ENCODE results near the gene DPF3. TPM values are rescaled to one million over a fixed set of nuclear protein-coding genes. Genes with fewer than 3 reads are reported as not detected.

DPF3 gene
- total RNA-seq, 3 donors from 2014 or later (not counting 1 experiment from before 2014, with no cell fraction given) = 1.4 to 1.8 (median 1.4) TPM

- ATAC-seq = no peak
- 94% methylated on average over 2 of the region's 2 CpGs for WGBS (ENCODE audit: insufficient coverage)
- Histone ChIP-seq H3K36me3 (ENCODE audit: control insufficient read depth, insufficient read depth, low read length) (no peaks in the 10 kb centered on the region), H3K27ac (ENCODE audit: low read length) (no peak overlapping the region), H3K4me3 (ENCODE audit: low read length) (no peak overlapping the region), H3K27me3 (ENCODE audit: control insufficient read depth, insufficient read depth, low read length) (no peaks in the 10 kb centered on the region), H3K4me1 (ENCODE audit: control insufficient read depth, insufficient read depth, low read length) (no peaks in the 10 kb centered on the region), H3K9me3 (ENCODE audit: control insufficient read depth, insufficient read depth, low read length) (no peaks in the 10 kb centered on the region)
- TF ChIP-seq, protein P1, sequence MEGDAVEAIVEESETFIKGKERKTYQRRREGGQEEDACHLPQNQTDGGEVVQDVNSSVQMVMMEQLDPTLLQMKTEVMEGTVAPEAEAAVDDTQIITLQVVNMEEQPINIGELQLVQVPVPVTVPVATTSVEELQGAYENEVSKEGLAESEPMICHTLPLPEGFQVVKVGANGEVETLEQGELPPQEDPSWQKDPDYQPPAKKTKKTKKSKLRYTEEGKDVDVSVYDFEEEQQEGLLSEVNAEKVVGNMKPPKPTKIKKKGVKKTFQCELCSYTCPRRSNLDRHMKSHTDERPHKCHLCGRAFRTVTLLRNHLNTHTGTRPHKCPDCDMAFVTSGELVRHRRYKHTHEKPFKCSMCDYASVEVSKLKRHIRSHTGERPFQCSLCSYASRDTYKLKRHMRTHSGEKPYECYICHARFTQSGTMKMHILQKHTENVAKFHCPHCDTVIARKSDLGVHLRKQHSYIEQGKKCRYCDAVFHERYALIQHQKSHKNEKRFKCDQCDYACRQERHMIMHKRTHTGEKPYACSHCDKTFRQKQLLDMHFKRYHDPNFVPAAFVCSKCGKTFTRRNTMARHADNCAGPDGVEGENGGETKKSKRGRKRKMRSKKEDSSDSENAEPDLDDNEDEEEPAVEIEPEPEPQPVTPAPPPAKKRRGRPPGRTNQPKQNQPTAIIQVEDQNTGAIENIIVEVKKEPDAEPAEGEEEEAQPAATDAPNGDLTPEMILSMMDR (IDR thresholded peaks at IDR 0.05) = no peak
- peaks cover 0 to 2% of the 10 kb centered on the region in 2 donors for H3K9me3 Mint-ChIP-seq
- H3K27ac Mint-ChIP-seq = no peak overlapping the region
- no peak for DNase-seq
- H3K36me3 Mint-ChIP-seq = no peaks in the 10 kb centered on the region
- H3K4me3 Mint-ChIP-seq = no peak overlapping the region
- intact Hi-C loops (cut with micrococcal nuclease) = no loop called here
- H3K4me1 Mint-ChIP-seq = peaks cover 0 to 5% of the 10 kb centered on the region in 2 donors
- H3K27me3 Mint-ChIP-seq (ENCODE audit: low read depth in 2 of 2) = peaks cover 0 to 15% of the 10 kb centered on the region in 2 donors
These were observed 207.1 kb downstream of the DPF3 start for GRCh38 chr14:72686832-72687231.

DNA sequence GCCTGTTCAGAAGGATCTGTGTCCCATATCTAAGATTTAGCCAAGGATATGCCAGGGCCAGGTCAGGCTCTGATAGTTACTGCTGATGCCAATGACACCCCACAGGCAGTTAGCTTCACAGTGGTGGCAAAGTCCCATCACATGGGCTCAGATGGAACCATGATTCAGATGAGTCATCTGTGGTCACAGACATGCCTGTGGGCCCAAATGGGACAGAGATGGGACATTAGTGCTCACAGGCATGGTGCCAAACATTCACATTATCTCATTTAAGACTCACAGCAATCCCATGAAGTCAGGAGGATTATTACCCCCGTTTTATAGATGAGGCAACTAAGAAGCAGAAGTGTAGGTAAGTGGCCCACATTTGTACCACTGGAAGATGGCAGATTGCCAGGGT, 207.8 kb downstream of the DPF3 start:
- no peak overlapping the region for H3K4me3 ChIP-seq (ENCODE audit: low read length)
- H3K27ac Mint-ChIP-seq = no peak overlapping the region
- no peaks in the 10 kb centered on the region for H3K36me3 Mint-ChIP-seq
- no peaks in the 10 kb centered on the region for H3K4me1 ChIP-seq (ENCODE audit: control insufficient read depth, insufficient read depth, low read length)
- H3K9me3 ChIP-seq (ENCODE audit: control insufficient read depth, insufficient read depth, low read length) = no peaks in the 10 kb centered on the region
- H3K27me3 Mint-ChIP-seq (ENCODE audit: low read depth in 2 of 2) = peaks cover 0 to 15% of the 10 kb centered on the region in 2 donors
- peaks cover 0 to 2% of the 10 kb centered on the region in 2 donors for H3K9me3 Mint-ChIP-seq
- H3K4me1 Mint-ChIP-seq = peaks cover 0 to 5% of the 10 kb centered on the region in 2 donors
- no peak for DNase-seq
- no peak for ATAC-seq
- no peak overlapping the region for H3K4me3 Mint-ChIP-seq
- no peaks in the 10 kb centered on the region for H3K27me3 ChIP-seq (ENCODE audit: control insufficient read depth, insufficient read depth, low read length)
- intact Hi-C loops (cut with micrococcal nuclease) = no loop called here
- no peaks in the 10 kb centered on the region for H3K36me3 ChIP-seq (ENCODE audit: control insufficient read depth, insufficient read depth, low read length)
- H3K27ac ChIP-seq (ENCODE audit: low read length) = no peak overlapping the region
- 78% methylated on average over 1 of the region's 1 CpG for WGBS (ENCODE audit: insufficient coverage)
- TF ChIP-seq, protein P1 (IDR thresholded peaks at IDR 0.05) = no peak

GRCh38 chr14:72685456-72685855, 208.4 kb downstream of the DPF3 start:
- no peak overlapping the region for H3K4me3 Mint-ChIP-seq
- peaks cover 0 to 2% of the 10 kb centered on the region in 2 donors for H3K4me1 Mint-ChIP-seq
- H3K4me1 ChIP-seq (ENCODE audit: control insufficient read depth, insufficient read depth, low read length) = no peaks in the 10 kb centered on the region
- no peaks in the 10 kb centered on the region for H3K27me3 ChIP-seq (ENCODE audit: control insufficient read depth, insufficient read depth, low read length)
- no peaks in the 10 kb centered on the region for H3K36me3 Mint-ChIP-seq
- peaks cover 0 to 2% of the 10 kb centered on the region in 2 donors for H3K9me3 Mint-ChIP-seq
- H3K27ac ChIP-seq (ENCODE audit: low read length) = no peak overlapping the region
- H3K9me3 ChIP-seq (ENCODE audit: control insufficient read depth, insufficient read depth, low read length) = no peaks in the 10 kb centered on the region
- DNase-seq = no peak
- TF ChIP-seq, protein P1 (IDR thresholded peaks at IDR 0.05) = no peak
- ATAC-seq = no peak
- H3K4me3 ChIP-seq (ENCODE audit: low read length) = no peak overlapping the region
- peaks cover 0 to 13% of the 10 kb centered on the region in 2 donors for H3K27me3 Mint-ChIP-seq (ENCODE audit: low read depth in 2 of 2)
- intact Hi-C loops (cut with micrococcal nuclease) = no loop called here
- H3K27ac Mint-ChIP-seq = no peak overlapping the region
- 94% methylated on average over 3 of the region's 3 CpGs for WGBS (ENCODE audit: insufficient coverage)
- no peaks in the 10 kb centered on the region for H3K36me3 ChIP-seq (ENCODE audit: control insufficient read depth, insufficient read depth, low read length)

GRCh38 chr14:72683787-72684186, 210.1 kb downstream of the DPF3 start:
- Histone ChIP-seq H3K4me3 (ENCODE audit: low read length) (no peak overlapping the region), H3K9me3 (ENCODE audit: control insufficient read depth, insufficient read depth, low read length) (no peaks in the 10 kb centered on the region), H3K27ac (ENCODE audit: low read length) (no peak overlapping the region), H3K27me3 (ENCODE audit: control insufficient read depth, insufficient read depth, low read length) (no peaks in the 10 kb centered on the region), H3K36me3 (ENCODE audit: control insufficient read depth, insufficient read depth, low read length) (no peaks in the 10 kb centered on the region), H3K4me1 (ENCODE audit: control insufficient read depth, insufficient read depth, low read length) (no peaks in the 10 kb centered on the region)
- Mint-ChIP-seq H3K27me3 (ENCODE audit: low read depth in 2 of 2) (peaks cover 0 to 11% of the 10 kb centered on the region in 2 donors), H3K36me3 (no peaks in the 10 kb centered on the region), H3K27ac (no peak overlapping the region), H3K9me3 (peaks cover 0 to 2% of the 10 kb centered on the region in 2 donors), H3K4me3 (no peak overlapping the region), H3K4me1 (no peaks in the 10 kb centered on the region)
- TF ChIP-seq, protein P1 (IDR thresholded peaks at IDR 0.05) = no peak
- intact Hi-C loops (cut with micrococcal nuclease) = no loop called here
- DNase-seq = no peak
- WGBS (ENCODE audit: insufficient coverage) = 90% methylated on average over 2 of the region's 4 CpGs
- ATAC-seq = no peak
